ENCODE results near the gene TNNT1. TPM values are rescaled to one million over a fixed set of nuclear protein-coding genes. Genes with fewer than 3 reads are reported as not detected.
A peak's percentile ranks its signal among the peaks of the same experiment; 100 is the strongest.

TNNT1 gene
- polyA plus RNA-seq, 1 of the 3 experiments (the other 2 are of a cell fraction): 39.5 TPM

- TF ChIP-seq JUND (IDR thresholded peaks at IDR 0.05) (peak; percentile 17; the same call in 1 of the 2 replicates), SIN3A (IDR thresholded peaks at IDR 0.05; ENCODE audit: borderline replicate concordance, low read depth, low read length) (peak; percentile 35; the same call in 1 of the 2 replicates), SMC3 (IDR thresholded peaks at IDR 0.05; ENCODE audit: low read depth, low read length) (no peak), EZH2phosphoT487 (IDR thresholded peaks at IDR 0.05; ENCODE audit: borderline replicate concordance, low read depth) (no peak), CHD2 (IDR thresholded peaks at IDR 0.05; ENCODE audit: low read length, partially characterized antibody) (peak; percentile 92), RFX5 (IDR thresholded peaks at IDR 0.05; ENCODE audit: low read length) (peak; percentile 68; the same call in 1 of the 2 replicates), NFIC (IDR thresholded peaks at IDR 0.05; ENCODE audit: borderline replicate concordance) (no peak), RCOR1 (IDR thresholded peaks at IDR 0.05; ENCODE audit: low read length) (peak; percentile 83; the same call in 1 of the 2 replicates), YY1 (IDR thresholded peaks at IDR 0.05; ENCODE audit: low read depth) (no peak)
- TF ChIP-seq, protein P1, sequence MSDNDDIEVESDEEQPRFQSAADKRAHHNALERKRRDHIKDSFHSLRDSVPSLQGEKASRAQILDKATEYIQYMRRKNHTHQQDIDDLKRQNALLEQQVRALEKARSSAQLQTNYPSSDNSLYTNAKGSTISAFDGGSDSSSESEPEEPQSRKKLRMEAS (IDR thresholded peaks at IDR 0.05; ENCODE audit: low read depth): peak; percentile 20
- TF ChIP-seq, protein P2, sequence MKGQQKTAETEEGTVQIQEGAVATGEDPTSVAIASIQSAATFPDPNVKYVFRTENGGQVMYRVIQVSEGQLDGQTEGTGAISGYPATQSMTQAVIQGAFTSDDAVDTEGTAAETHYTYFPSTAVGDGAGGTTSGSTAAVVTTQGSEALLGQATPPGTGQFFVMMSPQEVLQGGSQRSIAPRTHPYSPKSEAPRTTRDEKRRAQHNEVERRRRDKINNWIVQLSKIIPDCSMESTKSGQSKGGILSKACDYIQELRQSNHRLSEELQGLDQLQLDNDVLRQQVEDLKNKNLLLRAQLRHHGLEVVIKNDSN (IDR thresholded peaks at IDR 0.05; ENCODE audit: borderline replicate concordance, low read depth): no peak
Measured at GRCh38 chr19:55166530-55167268, 17.7 kb upstream of the TNNT1 start, which contains the start of gene DNAAF3 (continued).

- H3K4me2 ChIP-seq: peak overlapping the region; percentile 94
- H3K4me3 ChIP-seq (ENCODE audit: low read depth in 2 of 2, low read length in 1 of 2): peak overlapping the region; percentile 55 to 86
- 0% methylated on average over 16 of the region's 34 CpGs for WGBS (ENCODE audit: low lambda C conversion rate)
- H3K4me1 ChIP-seq (ENCODE audit: control insufficient read depth in 1 of 2, insufficient read depth in 2 of 2, low read depth in 1 of 2, low read length in 1 of 2): peaks cover 0 to 6% of the 10 kb centered on the region in 2 experiments; a peak in 1 of 4 replicates
- DNase-seq: peak; percentile 80
- H3K36me3 ChIP-seq (replicated peaks in 1 of 2; ENCODE audit: control insufficient read depth in 1 of 2, insufficient read depth in 2 of 2, low read length in 1 of 2): no peaks in the 10 kb centered on the region
- no peaks in the 10 kb centered on the region for H3F3A ChIP-seq (replicated peaks; ENCODE audit: insufficient read depth)
- no peaks in the 10 kb centered on the region for H4K20me1 ChIP-seq (ENCODE audit: insufficient read depth)
- ChIA-PET CTCF (interaction anchor here (0.5 to 6.3 kb wide), 21 partner anchors 8 to 302 kb away, joined by 3 to 37 read pairs (median 4); partner anchors contain the start of genes PPP6R1, SYT5, TMEM238 and TNNI3), POLR2A (interaction anchor here (0.6 to 0.7 kb wide), 2 partner anchors 89 to 114 kb away, joined by 3 read pairs; partner anchors contain the start of gene HSPBP1)
- peaks cover 52% of the 10 kb centered on the region for H3K27me3 ChIP-seq (ENCODE audit: insufficient read depth)
- H3K9me2 ChIP-seq: no peaks in the 10 kb centered on the region
- no peak overlapping the region for H3K27ac ChIP-seq (ENCODE audit: low read depth in 2 of 2, low read length in 1 of 2)
- H2AFZ ChIP-seq (ENCODE audit: low read depth): peak overlapping the region; percentile 99
- H3K9ac ChIP-seq: no peak overlapping the region
- no peaks in the 10 kb centered on the region for H3K79me2 ChIP-seq (ENCODE audit: insufficient read depth)
- no peaks in the 10 kb centered on the region for H3K9me3 ChIP-seq
- TF ChIP-seq, protein P2 (IDR thresholded peaks at IDR 0.05; ENCODE audit: borderline replicate concordance, low read depth): no peak
- TF ChIP-seq RCOR1 (IDR thresholded peaks at IDR 0.05; ENCODE audit: low read length) (no peak), TEAD4 (IDR thresholded peaks at IDR 0.05; ENCODE audit: borderline replicate concordance, insufficient read depth) (no peak), GATA2 (CRISPR knock-in tag; IDR thresholded peaks at IDR 0.05) (no peak), NRF1 (IDR thresholded peaks at IDR 0.05; ENCODE audit: low read depth, low read length) (no peak), GABPA (IDR thresholded peaks at IDR 0.05; ENCODE audit: low read depth) (peak; percentile 54), IRF3 (IDR thresholded peaks at IDR 0.05; ENCODE audit: low read depth, low read length) (no peak), TAF1 (IDR thresholded peaks at IDR 0.05; ENCODE audit: borderline replicate concordance, low read depth, low read length) (no peak), POLR2AphosphoS5 (IDR thresholded peaks at IDR 0.05; ENCODE audit: low read depth, low read length) (no peak), JUND (IDR thresholded peaks at IDR 0.05) (no peak), YY1 (IDR thresholded peaks at IDR 0.05; ENCODE audit: low read depth) (no peak)
- TF ChIP-seq, protein P3, sequence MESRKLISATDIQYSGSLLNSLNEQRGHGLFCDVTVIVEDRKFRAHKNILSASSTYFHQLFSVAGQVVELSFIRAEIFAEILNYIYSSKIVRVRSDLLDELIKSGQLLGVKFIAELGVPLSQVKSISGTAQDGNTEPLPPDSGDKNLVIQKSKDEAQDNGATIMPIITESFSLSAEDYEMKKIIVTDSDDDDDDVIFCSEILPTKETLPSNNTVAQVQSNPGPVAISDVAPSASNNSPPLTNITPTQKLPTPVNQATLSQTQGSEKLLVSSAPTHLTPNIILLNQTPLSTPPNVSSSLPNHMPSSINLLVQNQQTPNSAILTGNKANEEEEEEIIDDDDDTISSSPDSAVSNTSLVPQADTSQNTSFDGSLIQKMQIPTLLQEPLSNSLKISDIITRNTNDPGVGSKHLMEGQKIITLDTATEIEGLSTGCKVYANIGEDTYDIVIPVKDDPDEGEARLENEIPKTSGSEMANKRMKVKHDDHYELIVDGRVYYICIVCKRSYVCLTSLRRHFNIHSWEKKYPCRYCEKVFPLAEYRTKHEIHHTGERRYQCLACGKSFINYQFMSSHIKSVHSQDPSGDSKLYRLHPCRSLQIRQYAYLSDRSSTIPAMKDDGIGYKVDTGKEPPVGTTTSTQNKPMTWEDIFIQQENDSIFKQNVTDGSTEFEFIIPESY (IDR thresholded peaks at IDR 0.05; ENCODE audit: borderline replicate concordance, low read depth): no peak
- TF ChIP-seq, protein P4, sequence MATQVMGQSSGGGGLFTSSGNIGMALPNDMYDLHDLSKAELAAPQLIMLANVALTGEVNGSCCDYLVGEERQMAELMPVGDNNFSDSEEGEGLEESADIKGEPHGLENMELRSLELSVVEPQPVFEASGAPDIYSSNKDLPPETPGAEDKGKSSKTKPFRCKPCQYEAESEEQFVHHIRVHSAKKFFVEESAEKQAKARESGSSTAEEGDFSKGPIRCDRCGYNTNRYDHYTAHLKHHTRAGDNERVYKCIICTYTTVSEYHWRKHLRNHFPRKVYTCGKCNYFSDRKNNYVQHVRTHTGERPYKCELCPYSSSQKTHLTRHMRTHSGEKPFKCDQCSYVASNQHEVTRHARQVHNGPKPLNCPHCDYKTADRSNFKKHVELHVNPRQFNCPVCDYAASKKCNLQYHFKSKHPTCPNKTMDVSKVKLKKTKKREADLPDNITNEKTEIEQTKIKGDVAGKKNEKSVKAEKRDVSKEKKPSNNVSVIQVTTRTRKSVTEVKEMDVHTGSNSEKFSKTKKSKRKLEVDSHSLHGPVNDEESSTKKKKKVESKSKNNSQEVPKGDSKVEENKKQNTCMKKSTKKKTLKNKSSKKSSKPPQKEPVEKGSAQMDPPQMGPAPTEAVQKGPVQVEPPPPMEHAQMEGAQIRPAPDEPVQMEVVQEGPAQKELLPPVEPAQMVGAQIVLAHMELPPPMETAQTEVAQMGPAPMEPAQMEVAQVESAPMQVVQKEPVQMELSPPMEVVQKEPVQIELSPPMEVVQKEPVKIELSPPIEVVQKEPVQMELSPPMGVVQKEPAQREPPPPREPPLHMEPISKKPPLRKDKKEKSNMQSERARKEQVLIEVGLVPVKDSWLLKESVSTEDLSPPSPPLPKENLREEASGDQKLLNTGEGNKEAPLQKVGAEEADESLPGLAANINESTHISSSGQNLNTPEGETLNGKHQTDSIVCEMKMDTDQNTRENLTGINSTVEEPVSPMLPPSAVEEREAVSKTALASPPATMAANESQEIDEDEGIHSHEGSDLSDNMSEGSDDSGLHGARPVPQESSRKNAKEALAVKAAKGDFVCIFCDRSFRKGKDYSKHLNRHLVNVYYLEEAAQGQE (IDR thresholded peaks at IDR 0.05; ENCODE audit: low read depth, low read length): no peak
Measured at GRCh38 chr19:55165952-55166529, 17.0 kb upstream of the TNNT1 start.
